ENCODE measurements around the gene JAZF1.

DNA sequence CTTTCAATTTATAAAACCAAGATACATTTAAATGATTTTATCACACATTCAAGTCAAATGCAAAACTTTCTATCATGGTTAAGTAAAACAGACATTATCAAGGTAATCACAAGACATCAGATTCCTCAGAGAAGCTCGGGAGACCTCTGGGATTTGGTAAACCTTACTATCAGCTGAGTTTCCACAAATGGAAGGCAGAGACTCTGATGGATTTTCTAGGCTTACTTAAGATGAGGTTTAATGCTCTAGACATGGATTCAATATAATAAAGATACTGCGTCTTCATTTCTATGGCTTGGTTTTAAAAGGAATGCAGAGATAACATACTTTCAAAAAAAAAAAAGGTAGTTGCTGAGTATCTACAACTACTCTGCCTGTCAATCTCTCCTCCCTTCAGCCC, 171.7 kb downstream of the JAZF1 start:
- TF ChIP-seq EZH2 (IDR thresholded peaks at IDR 0.05; ENCODE audit: low read depth): no peak
- TF ChIP-seq, protein P1, sequence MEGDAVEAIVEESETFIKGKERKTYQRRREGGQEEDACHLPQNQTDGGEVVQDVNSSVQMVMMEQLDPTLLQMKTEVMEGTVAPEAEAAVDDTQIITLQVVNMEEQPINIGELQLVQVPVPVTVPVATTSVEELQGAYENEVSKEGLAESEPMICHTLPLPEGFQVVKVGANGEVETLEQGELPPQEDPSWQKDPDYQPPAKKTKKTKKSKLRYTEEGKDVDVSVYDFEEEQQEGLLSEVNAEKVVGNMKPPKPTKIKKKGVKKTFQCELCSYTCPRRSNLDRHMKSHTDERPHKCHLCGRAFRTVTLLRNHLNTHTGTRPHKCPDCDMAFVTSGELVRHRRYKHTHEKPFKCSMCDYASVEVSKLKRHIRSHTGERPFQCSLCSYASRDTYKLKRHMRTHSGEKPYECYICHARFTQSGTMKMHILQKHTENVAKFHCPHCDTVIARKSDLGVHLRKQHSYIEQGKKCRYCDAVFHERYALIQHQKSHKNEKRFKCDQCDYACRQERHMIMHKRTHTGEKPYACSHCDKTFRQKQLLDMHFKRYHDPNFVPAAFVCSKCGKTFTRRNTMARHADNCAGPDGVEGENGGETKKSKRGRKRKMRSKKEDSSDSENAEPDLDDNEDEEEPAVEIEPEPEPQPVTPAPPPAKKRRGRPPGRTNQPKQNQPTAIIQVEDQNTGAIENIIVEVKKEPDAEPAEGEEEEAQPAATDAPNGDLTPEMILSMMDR (conservative IDR thresholded peaks at IDR 0.05): no peak

Measured in PC-9 (cell line).